ENCODE data around the gene CNEP1R1. TPM values are rescaled to one million over a fixed set of nuclear protein-coding genes. Genes with fewer than 3 reads are reported as not detected.

The CNEP1R1 gene
- total and polyA plus RNA-seq, 2 of the 4 experiments (the other 2 are of a cell fraction), result 16.1 to 22.0 TPM

DNA sequence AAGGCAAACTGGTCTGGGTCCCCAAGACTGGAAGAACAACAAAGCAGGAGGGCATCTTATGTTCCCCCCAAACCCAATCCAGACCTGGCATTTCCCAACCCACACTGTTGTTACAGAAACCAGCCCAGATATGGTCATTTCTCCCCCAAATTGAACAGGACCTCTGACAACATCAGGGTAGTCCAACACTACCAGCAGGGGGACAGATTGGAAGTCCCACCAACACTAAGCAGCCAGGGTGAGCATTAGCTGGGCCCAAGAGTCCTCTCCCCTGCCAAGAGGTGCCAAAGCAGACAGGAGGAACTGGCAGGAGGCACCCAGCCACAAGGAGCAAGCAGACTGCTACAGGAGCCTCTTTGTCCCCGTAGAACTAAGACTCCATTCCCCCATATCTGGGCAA is 29.3 kb upstream of the CNEP1R1 start:
- in situ Hi-C loops (cut with MboI; ENCODE audit: low sequenced_read_pairs), result no loop called here
- H4K5ac ChIP-seq (ENCODE audit: low read depth, low read length), result no peak overlapping the region
- BruUV-seq (replicated peaks), result no TSS peak
- no peak overlapping the region for H2AK5ac ChIP-seq (ENCODE audit: low read depth, low read length)
- H3K56ac ChIP-seq (ENCODE audit: extremely low read depth, insufficient read depth, low read length), result no peak overlapping the region
- no peak overlapping the region for H2BK5ac ChIP-seq (ENCODE audit: low read depth, low read length, poor library complexity, severe bottlenecking)
- H2AK9ac ChIP-seq (replicated peaks; ENCODE audit: low read depth, low read length, poor library complexity), result no peak overlapping the region
- no peak overlapping the region for H3K4me3 ChIP-seq (ENCODE audit: insufficient read depth, low read depth, low read length)
- dilution Hi-C loops (cut with HindIII; ENCODE audit: low sequenced_read_pairs, unreplicated experiment), result no loop called here
- no peak overlapping the region for H2BK20ac ChIP-seq (ENCODE audit: low read depth, low read length)
- no peak overlapping the region for H4K8ac ChIP-seq (ENCODE audit: low read depth in 2 of 2, low read length in 2 of 2)
- ATAC-seq (ENCODE audit: low read depth) (no peak), DNase-seq (no peak)
- no peak overlapping the region for H2AFZ ChIP-seq (replicated peaks; ENCODE audit: low read length, poor library complexity)
- H3K9ac ChIP-seq (ENCODE audit: low read depth, low read length), result no peak overlapping the region
- no peak overlapping the region for H2BK15ac ChIP-seq (ENCODE audit: low read depth, low read length)
- WGBS, 2 experiments (ENCODE audit: extremely low coverage in 2 of 2, insufficient read length in 1 of 2), result no CpG with 5 or more reads among the region's 1 CpG
- no peaks in the 10 kb centered on the region for H3K36me3 ChIP-seq (ENCODE audit: control insufficient read depth, insufficient read depth, low read length)
- intact Hi-C loops (cut with micrococcal nuclease), result no loop called here
- H3K27me3 ChIP-seq (ENCODE audit: control insufficient read depth, insufficient read depth, low read length), result no peaks in the 10 kb centered on the region; the same call in 1 of the 2 replicates
- no peaks in the 10 kb centered on the region for H3K9me1 ChIP-seq (ENCODE audit: insufficient read depth, low read length)
- TF ChIP-seq, protein P1, sequence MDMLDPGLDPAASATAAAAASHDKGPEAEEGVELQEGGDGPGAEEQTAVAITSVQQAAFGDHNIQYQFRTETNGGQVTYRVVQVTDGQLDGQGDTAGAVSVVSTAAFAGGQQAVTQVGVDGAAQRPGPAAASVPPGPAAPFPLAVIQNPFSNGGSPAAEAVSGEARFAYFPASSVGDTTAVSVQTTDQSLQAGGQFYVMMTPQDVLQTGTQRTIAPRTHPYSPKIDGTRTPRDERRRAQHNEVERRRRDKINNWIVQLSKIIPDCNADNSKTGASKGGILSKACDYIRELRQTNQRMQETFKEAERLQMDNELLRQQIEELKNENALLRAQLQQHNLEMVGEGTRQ (IDR thresholded peaks at IDR 0.05; ENCODE audit: low read depth, low read length), result no peak
- TF ChIP-seq MAFK (IDR thresholded peaks at IDR 0.05; ENCODE audit: low read depth, low read length) (no peak), NFE2L2 (IDR thresholded peaks at IDR 0.05; ENCODE audit: low read depth, low read length) (no peak), BHLHE40 (IDR thresholded peaks at IDR 0.05; ENCODE audit: low read depth, low read length) (no peak), POLR2A (IDR thresholded peaks at IDR 0.05; ENCODE audit: low read depth, low read length) (no peak), MXI1 (IDR thresholded peaks at IDR 0.05; ENCODE audit: borderline replicate concordance, low read depth, low read length) (no peak), FOS (IDR thresholded peaks at IDR 0.05; ENCODE audit: low read depth, low read length) (no peak), CEBPB (IDR thresholded peaks at IDR 0.05; ENCODE audit: low read depth, low read length) (no peak), SMC3 (IDR thresholded peaks at IDR 0.05; ENCODE audit: low read depth, low read length) (no peak), RFX5 (IDR thresholded peaks at IDR 0.05; ENCODE audit: low read depth, low read length) (no peak)
- TF ChIP-seq, protein P2, sequence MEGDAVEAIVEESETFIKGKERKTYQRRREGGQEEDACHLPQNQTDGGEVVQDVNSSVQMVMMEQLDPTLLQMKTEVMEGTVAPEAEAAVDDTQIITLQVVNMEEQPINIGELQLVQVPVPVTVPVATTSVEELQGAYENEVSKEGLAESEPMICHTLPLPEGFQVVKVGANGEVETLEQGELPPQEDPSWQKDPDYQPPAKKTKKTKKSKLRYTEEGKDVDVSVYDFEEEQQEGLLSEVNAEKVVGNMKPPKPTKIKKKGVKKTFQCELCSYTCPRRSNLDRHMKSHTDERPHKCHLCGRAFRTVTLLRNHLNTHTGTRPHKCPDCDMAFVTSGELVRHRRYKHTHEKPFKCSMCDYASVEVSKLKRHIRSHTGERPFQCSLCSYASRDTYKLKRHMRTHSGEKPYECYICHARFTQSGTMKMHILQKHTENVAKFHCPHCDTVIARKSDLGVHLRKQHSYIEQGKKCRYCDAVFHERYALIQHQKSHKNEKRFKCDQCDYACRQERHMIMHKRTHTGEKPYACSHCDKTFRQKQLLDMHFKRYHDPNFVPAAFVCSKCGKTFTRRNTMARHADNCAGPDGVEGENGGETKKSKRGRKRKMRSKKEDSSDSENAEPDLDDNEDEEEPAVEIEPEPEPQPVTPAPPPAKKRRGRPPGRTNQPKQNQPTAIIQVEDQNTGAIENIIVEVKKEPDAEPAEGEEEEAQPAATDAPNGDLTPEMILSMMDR (conservative IDR thresholded peaks at IDR 0.05; ENCODE audit: low read depth, low read length), result no peak
- H2BK120ac ChIP-seq (ENCODE audit: low read depth, low read length), result no peak overlapping the region
- POLR2A ChIA-PET (ENCODE audit: unreplicated experiment), result no interaction called here
- no peaks in the 10 kb centered on the region for H3K9me3 ChIP-seq (ENCODE audit: control insufficient read depth, insufficient read depth, low read length)
- H3K4me2 ChIP-seq (ENCODE audit: low read depth, low read length), result no peak overlapping the region
- no peak overlapping the region for H3K14ac ChIP-seq (replicated peaks; ENCODE audit: low read depth, low read length)
- no peaks in the 10 kb centered on the region for H3K79me1 ChIP-seq (ENCODE audit: low read depth in 1 of 2, low read length in 2 of 2)
- no peak overlapping the region for H3K27ac ChIP-seq (ENCODE audit: insufficient read depth, low read length)
- no peaks in the 10 kb centered on the region for H4K20me1 ChIP-seq (ENCODE audit: insufficient read depth, low read length)
- CTCF ChIA-PET, result interaction anchor here (0.6 kb wide), 1 partner anchor 29 kb away, joined by 3 read pairs; the partner anchor contains the start of gene CNEP1R1
- no peak overlapping the region for H4K91ac ChIP-seq (ENCODE audit: insufficient read depth, low read depth, low read length)
- H3K18ac ChIP-seq (ENCODE audit: low read depth, low read length), result no peak overlapping the region
- no peak overlapping the region for H3K23ac ChIP-seq (ENCODE audit: low read depth, low read length)
- H3K4me1 ChIP-seq (ENCODE audit: control insufficient read depth, insufficient read depth, low read length), result no peaks in the 10 kb centered on the region
- H3K4ac ChIP-seq (ENCODE audit: low read depth, low read length), result no peak overlapping the region
